DND-41 (cell line): ENCODE data around the gene MAGI1.

Experiments
- CTCF ChIP-seq: IDR thresholded peaks from 2 replicates; pipeline ENCODE4 v1.5.1; 2012; ENCODE audit warnings: borderline replicate concordance, low read length, moderate library complexity, mild to moderate bottlenecking; ENCODE audit not compliant: poor library complexity, severe bottlenecking; ENCODE audit errors: extremely low read depth
- EZH2 ChIP-seq: IDR thresholded peaks from 3 replicates; pipeline ENCODE4 v1.6.1; 2012; ENCODE audit warnings: borderline replicate concordance, low read depth, mild to moderate bottlenecking, moderate library complexity, low read length, inconsistent platforms; ENCODE audit not compliant: severe bottlenecking

DNA sequence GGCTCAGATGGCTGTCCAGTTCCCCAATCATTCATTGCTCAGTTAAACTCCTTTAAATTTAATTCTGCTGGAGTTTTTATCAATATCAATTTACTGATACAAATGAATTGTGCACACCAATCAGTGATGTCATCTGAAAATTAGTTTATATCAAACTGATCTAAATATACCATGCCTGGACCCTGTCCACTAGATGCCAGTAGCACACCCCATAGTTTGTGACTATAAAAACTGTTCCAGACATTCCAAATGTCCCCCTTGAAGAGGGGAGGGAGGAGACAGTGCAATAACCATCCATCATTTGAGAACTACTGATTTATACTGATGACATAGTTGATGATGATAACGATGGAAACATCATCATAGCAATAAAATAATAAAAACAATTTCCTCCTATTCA lies 232.1 kb downstream of the MAGI1 start:
- TF ChIP-seq CTCF = no peak
- TF ChIP-seq EZH2 = no peak
